ENCODE data around the gene SURF6. TPM values are rescaled to one million over a fixed set of nuclear protein-coding genes. Genes with fewer than 3 reads are reported as not detected.
"Not testable (repeated sequence)": the region's sequence is repeated elsewhere in the genome, so short reads cannot be mapped to it uniquely, and the experiment has no call there.

SURF6 gene
- total RNA-seq, 3 donors from 2014 or later, result 23.7 to 24.7 (median 24.0) TPM

DNA sequence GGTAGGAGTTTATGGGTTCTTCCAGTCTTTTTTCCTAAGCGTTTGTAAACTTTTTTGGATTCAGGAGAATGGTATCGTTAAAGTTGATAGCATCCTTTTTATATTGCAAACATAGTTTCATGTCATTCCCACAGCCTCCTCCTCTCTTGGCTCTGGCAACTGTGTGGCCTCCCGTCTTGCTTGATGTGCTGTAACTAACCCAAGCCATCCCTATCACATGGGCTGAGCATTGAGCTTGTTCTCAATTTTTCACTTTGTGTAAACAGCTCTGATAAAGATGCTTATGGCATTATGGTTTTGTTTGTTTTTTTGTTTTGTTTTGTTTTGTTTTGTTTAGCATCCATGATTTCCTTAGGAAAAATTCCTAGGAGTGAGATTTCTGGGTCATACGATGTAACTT lies 44.7 kb upstream of the SURF6 start:
- Histone ChIP-seq H3K4me3 (no peak overlapping the region), H3K36me3 (ENCODE audit: low read depth) (no peaks in the 10 kb centered on the region), H3K9me3 (no peaks in the 10 kb centered on the region), H3K4me1 (ENCODE audit: low read depth) (no peaks in the 10 kb centered on the region)
- no peak for DNase-seq
- intact Hi-C loops (cut with DNase I, micrococcal nuclease), result no loop called here
- no peak for ATAC-seq
- TF ChIP-seq, protein P1, sequence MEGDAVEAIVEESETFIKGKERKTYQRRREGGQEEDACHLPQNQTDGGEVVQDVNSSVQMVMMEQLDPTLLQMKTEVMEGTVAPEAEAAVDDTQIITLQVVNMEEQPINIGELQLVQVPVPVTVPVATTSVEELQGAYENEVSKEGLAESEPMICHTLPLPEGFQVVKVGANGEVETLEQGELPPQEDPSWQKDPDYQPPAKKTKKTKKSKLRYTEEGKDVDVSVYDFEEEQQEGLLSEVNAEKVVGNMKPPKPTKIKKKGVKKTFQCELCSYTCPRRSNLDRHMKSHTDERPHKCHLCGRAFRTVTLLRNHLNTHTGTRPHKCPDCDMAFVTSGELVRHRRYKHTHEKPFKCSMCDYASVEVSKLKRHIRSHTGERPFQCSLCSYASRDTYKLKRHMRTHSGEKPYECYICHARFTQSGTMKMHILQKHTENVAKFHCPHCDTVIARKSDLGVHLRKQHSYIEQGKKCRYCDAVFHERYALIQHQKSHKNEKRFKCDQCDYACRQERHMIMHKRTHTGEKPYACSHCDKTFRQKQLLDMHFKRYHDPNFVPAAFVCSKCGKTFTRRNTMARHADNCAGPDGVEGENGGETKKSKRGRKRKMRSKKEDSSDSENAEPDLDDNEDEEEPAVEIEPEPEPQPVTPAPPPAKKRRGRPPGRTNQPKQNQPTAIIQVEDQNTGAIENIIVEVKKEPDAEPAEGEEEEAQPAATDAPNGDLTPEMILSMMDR (IDR thresholded peaks at IDR 0.05), result no peak

DNA sequence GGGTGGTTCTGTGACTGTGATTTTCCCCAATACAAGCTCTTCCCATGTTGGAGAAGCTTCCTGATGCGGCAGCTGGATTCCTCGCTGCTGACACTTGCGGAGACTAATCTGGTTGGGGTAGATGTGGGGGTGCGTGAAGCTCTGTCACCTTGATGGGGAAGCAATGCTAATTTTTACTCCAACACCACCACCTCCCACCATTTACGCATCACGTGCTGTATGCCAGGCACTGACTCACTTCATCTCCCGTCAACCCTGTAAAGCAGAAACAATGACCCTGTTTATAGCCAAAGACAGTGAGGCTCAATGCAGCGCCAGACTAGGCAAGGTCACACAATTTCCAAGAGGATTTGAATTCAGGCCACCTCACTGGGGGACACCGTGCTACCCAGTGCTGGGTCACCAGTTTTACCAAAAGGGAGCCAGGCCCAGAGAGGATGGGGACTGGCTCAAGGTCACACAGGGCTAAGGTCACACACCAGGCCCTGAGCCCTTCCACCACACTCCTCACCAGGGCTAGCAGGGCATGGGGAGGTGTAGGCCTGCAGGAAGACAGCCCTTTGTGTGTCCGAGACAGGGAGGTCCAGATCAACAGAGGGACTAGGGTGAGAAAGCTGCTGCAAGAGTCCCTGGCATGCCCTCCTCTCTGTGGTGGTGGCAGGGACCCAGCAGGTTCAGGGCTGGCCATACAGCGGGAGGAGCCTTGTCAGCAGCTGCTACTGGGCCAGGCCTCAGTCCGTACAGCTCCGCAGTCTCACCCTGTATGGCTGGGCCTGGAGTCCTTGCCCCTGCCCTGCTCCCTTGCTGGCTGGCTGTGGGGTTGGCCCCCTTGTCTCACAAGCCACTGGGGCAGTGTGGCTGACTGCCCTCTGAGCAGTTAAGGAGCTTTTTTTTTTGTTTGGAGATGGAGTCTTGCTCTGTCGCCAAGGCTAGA lies 43.4 kb upstream of the SURF6 start:
- intact Hi-C loops (cut with DNase I, micrococcal nuclease), result no loop called here

DNA sequence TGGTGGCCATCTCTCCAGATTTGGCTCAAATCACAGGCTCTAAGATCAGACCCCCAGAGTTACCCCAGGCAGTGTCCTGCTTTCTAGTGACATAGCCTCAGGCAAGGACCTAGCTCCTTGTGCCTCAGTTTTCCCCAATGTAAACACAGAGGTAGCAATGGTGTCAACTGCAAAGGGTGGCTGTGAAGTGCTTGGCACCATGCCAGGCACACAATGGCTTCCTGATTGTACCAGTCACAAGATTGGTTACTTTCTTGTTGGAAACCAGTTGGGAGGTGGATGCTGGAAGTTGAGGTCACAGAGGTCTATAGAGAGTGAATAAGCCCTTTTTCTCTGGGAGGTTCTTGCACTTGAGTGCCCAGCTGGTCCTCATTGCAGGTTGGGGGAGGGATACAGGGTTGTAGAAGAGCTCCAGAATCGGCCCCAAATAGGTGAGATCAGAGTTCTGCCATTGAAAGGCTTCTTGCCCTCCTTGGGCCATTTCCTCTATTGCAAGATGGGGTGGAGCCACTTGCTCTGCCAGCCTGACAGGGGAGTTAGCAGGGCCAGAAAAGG lies 42.5 kb upstream of the SURF6 start:
- no peak for ATAC-seq
- Histone ChIP-seq H3K36me3 (ENCODE audit: low read depth) (no peaks in the 10 kb centered on the region), H3K4me1 (ENCODE audit: low read depth) (peaks cover 10% of the 10 kb centered on the region), H3K9me3 (no peaks in the 10 kb centered on the region), H3K4me3 (no peak overlapping the region)
- intact Hi-C loops (cut with DNase I, micrococcal nuclease), result no loop called here
- DNase-seq, result peak in 1 of 3 donors; percentile 32
- TF ChIP-seq, protein P1 (IDR thresholded peaks at IDR 0.05), result no peak

More for the DNA sequence above, 43.4 kb upstream of the SURF6 start:
- no peak overlapping the region for H3K4me3 ChIP-seq
- peaks cover 5% of the 10 kb centered on the region for H3K4me1 ChIP-seq (ENCODE audit: low read depth)
- no peaks in the 10 kb centered on the region for H3K9me3 ChIP-seq
- TF ChIP-seq, protein P1 (IDR thresholded peaks at IDR 0.05), result no peak
- no peak for ATAC-seq
- no peaks in the 10 kb centered on the region for H3K36me3 ChIP-seq (ENCODE audit: low read depth)
- DNase-seq, result no peak

DNA sequence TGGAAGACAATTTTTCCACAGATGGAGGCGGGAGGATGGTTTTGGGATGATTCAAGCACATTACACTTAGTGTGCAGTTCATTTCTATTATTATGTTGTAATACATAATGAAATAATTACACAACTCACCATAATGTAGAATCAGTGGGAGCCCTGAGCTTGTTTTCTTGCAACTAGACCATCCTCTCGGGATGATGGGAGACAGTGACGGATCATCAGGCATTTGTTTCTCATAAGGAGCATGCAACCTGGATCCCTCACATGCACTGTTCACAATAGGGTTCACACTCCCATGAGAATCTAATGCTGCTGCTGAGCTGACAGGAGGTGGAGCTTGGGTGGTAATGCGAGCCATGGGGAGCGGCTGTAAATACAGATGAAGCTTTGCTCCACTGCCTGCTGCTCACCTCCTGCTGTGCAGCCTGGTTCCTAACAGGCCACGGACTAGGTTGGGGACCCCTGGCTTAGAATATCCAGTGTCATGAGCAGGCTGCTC lies 41.8 kb upstream of the SURF6 start:
- Histone ChIP-seq H3K36me3 (ENCODE audit: low read depth) (no peaks in the 10 kb centered on the region), H3K4me3 (no peak overlapping the region), H3K9me3 (no peaks in the 10 kb centered on the region), H3K4me1 (ENCODE audit: low read depth) (peaks cover 10% of the 10 kb centered on the region)
- ATAC-seq, result no peak
- TF ChIP-seq, protein P1 (IDR thresholded peaks at IDR 0.05), result no peak
- intact Hi-C loops (cut with DNase I, micrococcal nuclease), result no loop called here
- DNase-seq, result peak in 1 of 3 donors; percentile 23

DNA sequence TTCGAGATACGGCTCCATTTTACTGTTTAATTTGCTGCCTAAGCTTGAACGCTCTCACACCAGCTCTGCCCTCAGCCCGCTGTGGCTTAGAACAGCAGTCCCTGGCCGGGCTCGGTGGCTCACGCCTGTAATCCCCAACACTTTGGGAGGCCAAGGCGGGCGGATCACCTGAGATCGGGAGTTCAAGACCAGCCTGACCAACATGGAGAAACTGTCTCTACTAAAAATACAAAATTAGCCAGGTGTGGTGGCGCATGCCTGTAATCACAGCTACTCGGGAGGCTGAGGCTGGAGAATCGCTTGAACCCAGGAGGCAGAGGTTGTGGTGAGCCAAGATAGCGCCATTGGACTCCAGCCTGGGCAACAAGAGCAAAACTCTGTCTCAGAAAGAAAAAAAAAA lies 41.3 kb upstream of the SURF6 start:
- H3K4me3 ChIP-seq; H3K36me3 ChIP-seq (ENCODE audit: low read depth); DNase-seq; H3K9me3 ChIP-seq; ATAC-seq; intact Hi-C loops (cut with DNase I, micrococcal nuclease): not testable (repeated sequence)
- peaks cover 11% of the 10 kb centered on the region for H3K4me1 ChIP-seq (ENCODE audit: low read depth)
